MCF 10A (cell line): Measurements from ENCODE around the gene SEMA6C. TPM values are rescaled to one million over a fixed set of nuclear protein-coding genes. Genes with fewer than 3 reads are reported as not detected.
"Not testable (repeated sequence)": the region's sequence is repeated elsewhere in the genome, so short reads cannot be mapped to it uniquely, and the experiment has no call there.

Experiments used
- BruUV-seq: library from RNA; stranded (reverse); fragments of 400-500 nt; replicated peaks from 2 replicates; lab custom pipeline; 2021; lab: Mats Ljungman, UMichigan
- CTCF ChIA-PET: fragments of 300-600 bp; sonication (Branson Sonifier 250); formaldehyde crosslinking; extraction: SDS; loops from one replicate; lab custom pipeline; 2021; ENCODE audit warnings: antibody characterized with exemption, inconsistent platforms; lab: Yijun Ruan, JAX
- POLR2A ChIA-PET: fragments of 300-600, 350-650 bp; sonication (Branson Sonifier 250); formaldehyde crosslinking; extraction: SDS; loops from one replicate; lab custom pipeline; 2020; ENCODE audit warnings: antibody characterized with exemption, inconsistent platforms; lab: Yijun Ruan, JAX
- DNase-seq: peaks from one replicate; pipeline ENCODE4 v3.0.0-alpha.2; 2018; ENCODE audit not compliant: unreplicated experiment
- H3K27ac Mint-ChIP-seq: one replicate; pipeline ENCODE4 v1.8.0; 2022; ENCODE audit warnings: mild to moderate bottlenecking, low read depth, mixed read lengths; ENCODE audit not compliant: unreplicated experiment
- H3K27me3 Mint-ChIP-seq: one replicate; pipeline ENCODE4 v1.8.0; 2022; ENCODE audit warnings: mixed read lengths; ENCODE audit not compliant: insufficient read depth, unreplicated experiment
- H3K36me3 Mint-ChIP-seq: one replicate; pipeline ENCODE4 v1.8.0; 2022; ENCODE audit warnings: mild to moderate bottlenecking, moderate library complexity, mixed read lengths; ENCODE audit not compliant: insufficient read depth, unreplicated experiment
- H3K4me1 Mint-ChIP-seq: one replicate; pipeline ENCODE4 v1.8.0; 2022; ENCODE audit warnings: mixed read lengths; ENCODE audit not compliant: insufficient read depth, unreplicated experiment
- H3K4me3 Mint-ChIP-seq: one replicate; pipeline ENCODE4 v1.8.0; 2022; ENCODE audit warnings: mild to moderate bottlenecking, moderate library complexity, mixed read lengths; ENCODE audit not compliant: unreplicated experiment
- H3K9me3 Mint-ChIP-seq: one replicate; pipeline ENCODE4 v1.8.0; 2022; ENCODE audit warnings: mixed read lengths; ENCODE audit not compliant: unreplicated experiment
- CTCF ChIP-seq: fragments of 200-600 bp; IDR thresholded peaks from one replicate; pipeline ENCODE4 v1.8.0; 2022; ENCODE audit warnings: antibody characterized with exemption, mild to moderate bottlenecking; ENCODE audit not compliant: unreplicated experiment
- intact Hi-C: fragments of 100-400 bp; cut with micrococcal nuclease; formaldehyde crosslinking; loops from 2 replicates; pipeline ENCODE4 v1.14.1; 2022
- total RNA-seq: library from RNA; stranded (reverse); gene quantifications from 2 replicates; pipeline ENCODE4 v1.2.3, GENCODE V29; 2022

Gene SEMA6C
- total RNA-seq, 1 experiment from 2014 or later, result 2.3 TPM

GRCh38 chr1:151098126-151098525, 48.3 kb downstream of the SEMA6C start:
- H3K4me1 Mint-ChIP-seq, result peaks cover 10% of the 10 kb centered on the region
- intact Hi-C loops, result no loop called here
- no peaks in the 10 kb centered on the region for H3K9me3 Mint-ChIP-seq
- no peak overlapping the region for H3K4me3 Mint-ChIP-seq
- ChIA-PET CTCF (interaction anchor here (0.6 to 9.6 kb wide), 7 partner anchors 11 to 564 kb away, joined by 3 to 158 read pairs (median 4); partner anchors contain the start of gene TNFAIP8L2), POLR2A (interaction anchor here (0.7 to 1.5 kb wide), 4 partner anchors 27 to 91 kb away, joined by 3 read pairs; partner anchors contain the start of genes C1orf56, CDC42SE1 and GABPB2)
- no peaks in the 10 kb centered on the region for H3K27me3 Mint-ChIP-seq
- no peaks in the 10 kb centered on the region for H3K36me3 Mint-ChIP-seq
- TF ChIP-seq CTCF, result no peak
- no TSS peak for BruUV-seq
- no peak overlapping the region for H3K27ac Mint-ChIP-seq
- no peak for DNase-seq

GRCh38 chr1:151097426-151097825, 49.0 kb downstream of the SEMA6C start:
- H3K4me3 Mint-ChIP-seq, H3K4me1 Mint-ChIP-seq, BruUV-seq, H3K36me3 Mint-ChIP-seq, H3K27me3 Mint-ChIP-seq, H3K9me3 Mint-ChIP-seq, H3K27ac Mint-ChIP-seq, intact Hi-C loops: not testable (repeated sequence)
- ChIA-PET CTCF (interaction anchor here (0.6 to 9.6 kb wide), 6 partner anchors 12 to 546 kb away, joined by 3 to 158 read pairs (median 4); partner anchors contain the start of gene TNFAIP8L2), POLR2A (interaction anchor here (0.8 to 1.5 kb wide), 8 partner anchors 25 to 98 kb away, joined by 3 to 6 read pairs (median 3); partner anchors contain the start of genes C1orf56, CDC42SE1, GABPB2 and TNFAIP8L2)
- peak; percentile 48 for DNase-seq

- H3K4me3 Mint-ChIP-seq, result no peak overlapping the region
- no peak for TF ChIP-seq CTCF
These were observed 60.4 kb downstream of the SEMA6C start for GRCh38 chr1:151085953-151086559.

More at GRCh38 chr1:151085953-151086559, 60.4 kb downstream of the SEMA6C start:
- CTCF ChIA-PET, result interaction anchor here (0.6 to 6.7 kb wide), 5 partner anchors 14 to 70 kb away, joined by 3 to 37 read pairs (median 9); partner anchors contain the start of genes GABPB2 and TNFAIP8L2
- Mint-ChIP-seq H3K27me3 (no peaks in the 10 kb centered on the region), H3K36me3 (peaks cover 5% of the 10 kb centered on the region), H3K9me3 (no peaks in the 10 kb centered on the region), H3K4me1 (no peaks in the 10 kb centered on the region), H3K27ac (no peak overlapping the region)
- DNase-seq, result no peak
- no TSS peak for BruUV-seq
- POLR2A ChIA-PET, result interaction anchor here (0.7 to 1.1 kb wide), 3 partner anchors 21 to 151 kb away, joined by 3 read pairs; no protein-coding TSS in a partner anchor
- intact Hi-C loops, result no loop called here

Other genes starting within 250 kb of the SEMA6C start
- gene SETDB1, start 220.3 kb downstream of the SEMA6C start, total RNA-seq, result 67.4 and 69.4 TPM in 2 replicates
- 270 TPM in 2 replicates for gene CERS2, start 171.8 kb downstream of the SEMA6C start, total RNA-seq
- 0.37 and 0.61 TPM in 2 replicates for gene ANXA9, start 164.3 kb downstream of the SEMA6C start, total RNA-seq
- 8.9 and 10.4 TPM in 2 replicates for gene MINDY1, start 139.7 kb downstream of the SEMA6C start, total RNA-seq
- 17.6 and 24.1 TPM in 2 replicates for gene PRUNE1, start 138.2 kb downstream of the SEMA6C start, total RNA-seq
- 1.2 and 2.3 TPM in 2 replicates for gene BNIPL, start 110.0 kb downstream of the SEMA6C start, total RNA-seq
- gene C1orf56, start 98.9 kb downstream of the SEMA6C start, total RNA-seq, result 2.2 and 2.7 TPM in 2 replicates
- gene CDC42SE1, start 87.0 kb downstream of the SEMA6C start, total RNA-seq, result 134 and 139 TPM in 2 replicates
- 0.86 and 1.3 TPM in 2 replicates for gene MLLT11, start 86.2 kb downstream of the SEMA6C start, total RNA-seq
- 20.2 and 22.9 TPM in 2 replicates for gene GABPB2, start 75.9 kb downstream of the SEMA6C start, total RNA-seq
- not detected in 2 replicates for gene TNFAIP8L2, start 10.0 kb upstream of the SEMA6C start, total RNA-seq
- 14.4 and 22.3 TPM in 2 replicates for gene LYSMD1, start 19.3 kb upstream of the SEMA6C start, total RNA-seq
- 88.5 and 93.0 TPM in 2 replicates for gene SCNM1, start 19.5 kb upstream of the SEMA6C start, total RNA-seq
- gene TMOD4, start 29.4 kb upstream of the SEMA6C start, total RNA-seq, result 1.1 TPM in 1 of 2 replicates, not detected in the other
- gene VPS72, start 43.6 kb upstream of the SEMA6C start, total RNA-seq, result 106 and 108 TPM in 2 replicates
- 150 and 163 TPM in 2 replicates for gene PIP5K1A, start 51.9 kb upstream of the SEMA6C start, total RNA-seq
- gene PSMD4, start 108.1 kb upstream of the SEMA6C start, total RNA-seq, result 266 and 285 TPM in 2 replicates
- gene ZNF687, start 135.7 kb upstream of the SEMA6C start, total RNA-seq, result 26.3 and 27.5 TPM in 2 replicates
- gene PI4KB, start 180.8 kb upstream of the SEMA6C start, total RNA-seq, result 75.3 and 90.1 TPM in 2 replicates
- 19.2 and 26.5 TPM in 2 replicates for gene RFX5, start 200.6 kb upstream of the SEMA6C start, total RNA-seq
- gene SELENBP1, start 226.1 kb upstream of the SEMA6C start, total RNA-seq, result 8.2 and 11.6 TPM in 2 replicates